ENCODE results near the gene PREP. TPM values are rescaled to one million over a fixed set of nuclear protein-coding genes. Genes with fewer than 3 reads are reported as not detected.

PREP gene
- total RNA-seq, 4 donors from 2014 or later = 34.6 to 71.8 (median 51.8) TPM

DNA sequence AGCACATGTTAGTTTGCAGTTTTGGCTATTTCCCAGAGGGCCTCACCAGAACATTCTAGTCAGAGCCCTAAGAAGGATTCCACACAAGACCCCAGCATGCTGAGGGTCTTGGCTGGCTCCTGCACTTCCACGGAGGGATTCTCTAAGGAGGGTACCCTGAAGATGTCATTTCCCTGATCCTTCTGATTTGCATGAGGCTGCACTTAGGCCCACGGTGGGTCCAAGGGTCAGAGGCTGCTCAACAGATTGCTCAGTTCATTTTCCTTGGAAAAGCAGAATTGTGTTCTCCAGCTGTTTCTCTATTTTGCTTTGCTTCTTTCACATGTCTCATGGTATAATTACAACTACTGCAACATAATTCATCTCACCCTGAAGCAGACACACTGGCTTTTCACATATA is 22.2 kb downstream of the PREP start:
- no peaks in the 10 kb centered on the region for H3K9me3 ChIP-seq
- ATAC-seq (no peak), DNase-seq (no peak)
- no peak overlapping the region for H3K4me3 ChIP-seq
- no peak overlapping the region for H3K27ac ChIP-seq
- no peaks in the 10 kb centered on the region for H3K27me3 ChIP-seq
- H3K4me1 ChIP-seq = peaks cover 0 to 24% of the 10 kb centered on the region in 2 donors
- TF ChIP-seq POLR2A (IDR thresholded peaks at IDR 0.05) = no peak
- TF ChIP-seq, protein P1, sequence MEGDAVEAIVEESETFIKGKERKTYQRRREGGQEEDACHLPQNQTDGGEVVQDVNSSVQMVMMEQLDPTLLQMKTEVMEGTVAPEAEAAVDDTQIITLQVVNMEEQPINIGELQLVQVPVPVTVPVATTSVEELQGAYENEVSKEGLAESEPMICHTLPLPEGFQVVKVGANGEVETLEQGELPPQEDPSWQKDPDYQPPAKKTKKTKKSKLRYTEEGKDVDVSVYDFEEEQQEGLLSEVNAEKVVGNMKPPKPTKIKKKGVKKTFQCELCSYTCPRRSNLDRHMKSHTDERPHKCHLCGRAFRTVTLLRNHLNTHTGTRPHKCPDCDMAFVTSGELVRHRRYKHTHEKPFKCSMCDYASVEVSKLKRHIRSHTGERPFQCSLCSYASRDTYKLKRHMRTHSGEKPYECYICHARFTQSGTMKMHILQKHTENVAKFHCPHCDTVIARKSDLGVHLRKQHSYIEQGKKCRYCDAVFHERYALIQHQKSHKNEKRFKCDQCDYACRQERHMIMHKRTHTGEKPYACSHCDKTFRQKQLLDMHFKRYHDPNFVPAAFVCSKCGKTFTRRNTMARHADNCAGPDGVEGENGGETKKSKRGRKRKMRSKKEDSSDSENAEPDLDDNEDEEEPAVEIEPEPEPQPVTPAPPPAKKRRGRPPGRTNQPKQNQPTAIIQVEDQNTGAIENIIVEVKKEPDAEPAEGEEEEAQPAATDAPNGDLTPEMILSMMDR (IDR thresholded peaks at IDR 0.05 in 4 of 5, conservative IDR thresholded peaks at IDR 0.05 in 1 of 5) = no peak
- peaks cover 0 to 7% of the 10 kb centered on the region in 2 donors for H3K36me3 ChIP-seq
- in situ Hi-C loops (cut with MboI; ENCODE audit: low sequenced_read_pairs in 4 of 4) (no loop called here), intact Hi-C loops (cut with DNase I; ENCODE audit: low total_unique reads) (no loop called here)

DNA sequence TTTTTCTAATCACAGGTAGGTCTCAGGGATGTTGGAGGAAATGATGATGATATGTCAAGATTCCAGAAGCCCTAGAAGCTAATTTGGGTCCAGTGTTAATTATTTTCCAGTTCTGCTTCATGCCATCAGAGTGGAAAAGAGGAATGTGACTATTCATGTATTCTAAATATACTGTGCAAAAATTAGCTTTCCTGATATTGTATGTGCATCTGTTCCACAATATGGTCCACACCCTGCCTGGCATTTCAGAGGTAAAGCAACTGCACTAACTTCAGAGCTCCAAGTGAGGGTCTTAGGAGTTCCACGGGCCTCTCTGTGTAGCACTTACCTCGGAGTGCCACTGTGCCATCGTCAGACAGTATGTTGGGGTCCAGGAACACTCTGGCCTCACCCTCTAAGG is 27.1 kb downstream of the PREP start:
- Histone ChIP-seq H3K27ac (no peak overlapping the region), H3K4me3 (no peak overlapping the region), H3K4me1 (peaks cover 0 to 6% of the 10 kb centered on the region in 2 donors), H3K27me3 (no peaks in the 10 kb centered on the region), H3K9me3 (no peaks in the 10 kb centered on the region), H3K36me3 (peaks cover 0 to 31% of the 10 kb centered on the region in 2 donors)
- ATAC-seq (no peak), DNase-seq (no peak)
- intact Hi-C loops (cut with DNase I; ENCODE audit: low total_unique reads) (no loop called here), in situ Hi-C loops (cut with MboI; ENCODE audit: low sequenced_read_pairs in 4 of 4) (no loop called here)
- TF ChIP-seq POLR2A (IDR thresholded peaks at IDR 0.05) = no peak
- TF ChIP-seq, protein P1 (IDR thresholded peaks at IDR 0.05 in 4 of 5, conservative IDR thresholded peaks at IDR 0.05 in 1 of 5) = no peak

DNA sequence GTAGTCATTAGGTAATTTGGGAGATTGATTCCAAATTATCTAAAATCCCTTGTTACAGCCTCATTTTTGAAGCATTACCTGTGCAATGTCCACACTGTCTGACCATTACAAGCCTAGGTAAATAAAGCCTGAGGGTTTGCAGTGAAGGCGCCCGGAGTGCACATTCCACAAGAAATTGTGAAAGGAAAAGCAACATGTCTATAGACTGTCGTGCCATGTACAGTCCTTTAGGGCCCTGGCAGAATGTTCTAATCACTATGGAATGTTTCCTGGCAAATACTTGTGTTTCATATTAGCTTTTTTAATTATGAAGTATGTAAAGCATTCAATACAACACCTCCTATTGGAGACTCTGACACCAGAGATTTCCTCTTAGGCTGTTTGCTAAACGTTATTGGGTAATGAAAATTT is 28.9 kb downstream of the PREP start:
- H3K36me3 ChIP-seq = peaks cover 0 to 39% of the 10 kb centered on the region in 2 donors
- H3K4me3 ChIP-seq = no peak overlapping the region
- in situ Hi-C loops (cut with MboI; ENCODE audit: low sequenced_read_pairs in 4 of 4) (no loop called here), intact Hi-C loops (cut with DNase I; ENCODE audit: low total_unique reads) (no loop called here)
- no peaks in the 10 kb centered on the region for H3K4me1 ChIP-seq
- H3K27me3 ChIP-seq = no peaks in the 10 kb centered on the region
- no peaks in the 10 kb centered on the region for H3K9me3 ChIP-seq
- DNase-seq (no peak), ATAC-seq (no peak)
- TF ChIP-seq, protein P1 (IDR thresholded peaks at IDR 0.05 in 4 of 5, conservative IDR thresholded peaks at IDR 0.05 in 1 of 5) = no peak
- TF ChIP-seq POLR2A (IDR thresholded peaks at IDR 0.05) = no peak
- no peak overlapping the region for H3K27ac ChIP-seq

DNA sequence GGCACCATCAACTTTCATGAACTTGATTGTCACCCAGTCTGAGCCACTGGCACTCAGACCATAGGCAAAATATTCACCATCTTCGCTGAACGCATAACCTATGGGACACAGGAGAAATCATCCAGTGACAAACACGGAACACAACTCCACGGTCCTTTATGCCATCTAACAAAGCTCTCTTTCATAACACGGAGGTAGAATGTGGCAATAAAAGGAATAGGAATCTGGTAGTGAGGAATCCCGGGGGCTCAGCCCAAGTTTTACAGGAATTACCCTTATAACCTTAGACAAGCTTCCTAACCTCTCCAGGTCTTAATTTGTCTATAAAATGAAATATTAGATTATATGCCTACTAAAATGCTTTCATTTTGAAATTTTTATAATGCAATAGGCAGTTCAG is 29.4 kb downstream of the PREP start:
- TF ChIP-seq, protein P1 (IDR thresholded peaks at IDR 0.05 in 4 of 5, conservative IDR thresholded peaks at IDR 0.05 in 1 of 5) = no peak
- no peak for TF ChIP-seq POLR2A (IDR thresholded peaks at IDR 0.05)
- no peak overlapping the region for H3K4me3 ChIP-seq
- H3K9me3 ChIP-seq = no peaks in the 10 kb centered on the region
- ATAC-seq = no peak
- H3K27me3 ChIP-seq = no peaks in the 10 kb centered on the region
- in situ Hi-C loops (cut with MboI; ENCODE audit: low sequenced_read_pairs in 4 of 4) = no loop called here
- H3K4me1 ChIP-seq = no peaks in the 10 kb centered on the region
- intact Hi-C loops (cut with DNase I; ENCODE audit: low total_unique reads) = no loop called here
- DNase-seq = no peak
- H3K27ac ChIP-seq = peak overlapping the region in 1 of 4 donors; percentile 7
- peaks cover 0 to 45% of the 10 kb centered on the region in 2 donors for H3K36me3 ChIP-seq

DNA sequence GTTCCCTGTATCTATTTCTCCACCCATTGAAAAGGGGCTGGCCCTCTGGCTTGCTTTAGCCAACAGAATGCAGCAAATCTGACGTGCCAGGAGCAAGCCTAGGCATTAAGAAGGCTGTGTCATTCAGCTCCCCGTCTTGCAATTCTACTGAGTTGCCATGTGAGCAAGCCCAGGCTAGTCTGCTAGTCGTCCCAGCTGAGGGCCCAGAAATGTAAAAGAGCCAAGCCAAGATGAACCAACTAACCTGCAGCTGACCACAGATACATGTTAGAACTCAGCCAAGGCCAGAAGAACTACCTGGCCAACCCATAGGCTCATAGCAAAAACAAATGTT is 30.1 kb downstream of the PREP start:
- Histone ChIP-seq H3K36me3 (peaks cover 0 to 50% of the 10 kb centered on the region in 2 donors), H3K27me3 (no peaks in the 10 kb centered on the region), H3K4me3 (no peak overlapping the region), H3K4me1 (no peaks in the 10 kb centered on the region), H3K9me3 (no peaks in the 10 kb centered on the region), H3K27ac (no peak overlapping the region)
- in situ Hi-C loops (cut with MboI; ENCODE audit: low sequenced_read_pairs in 4 of 4) = no loop called here
- DNase-seq = no peak
- ATAC-seq = no peak
- no peak for TF ChIP-seq POLR2A (IDR thresholded peaks at IDR 0.05)
- TF ChIP-seq, protein P1 (IDR thresholded peaks at IDR 0.05 in 4 of 5, conservative IDR thresholded peaks at IDR 0.05 in 1 of 5) = no peak
- intact Hi-C loops (cut with DNase I; ENCODE audit: low total_unique reads) = no loop called here
